ENCODE data around the gene PMFBP1. TPM values are rescaled to one million over a fixed set of nuclear protein-coding genes. Genes with fewer than 3 reads are reported as not detected.

PMFBP1 gene
- total and polyA plus RNA-seq, 10 of the 15 experiments (the other 5 are each of a cell fraction or from before 2014, with no cell fraction given) = 0.40 to 2.3 (median 1.1) TPM

- no peak for ATAC-seq
- no peaks in the 10 kb centered on the region for H3K9me3 ChIP-seq (replicated peaks; ENCODE audit: control insufficient read depth, insufficient read depth, low read length)
- no TSS peak for BruUV-seq (replicated peaks)
- no peak overlapping the region for H3K9ac ChIP-seq (ENCODE audit: control insufficient read depth, insufficient read depth, low read length)
- H2AFZ ChIP-seq (ENCODE audit: control insufficient read depth, low read depth, low read length) = no peak overlapping the region
- peaks cover 17% of the 10 kb centered on the region for H3K4me1 ChIP-seq (ENCODE audit: control insufficient read depth, insufficient read depth, low read length)
- in situ Hi-C loops (cut with MboI) = no loop called here
- POLR2A ChIA-PET = no interaction called here
- SMC1A ChIA-PET (ENCODE audit: uncharacterized antibody, unreplicated experiment) = no interaction called here
- RAD21 ChIA-PET (ENCODE audit: unreplicated experiment) = no interaction called here
- no peaks in the 10 kb centered on the region for H3K79me2 ChIP-seq (ENCODE audit: control insufficient read depth, insufficient read depth, low read length)
- no peak for FAIRE-seq
- H3K27ac ChIP-seq (ENCODE audit: control insufficient read depth, insufficient read depth) = no peak overlapping the region
- H3K36me3 ChIP-seq (ENCODE audit: control insufficient read depth in 2 of 2, insufficient read depth in 2 of 2, low read length in 1 of 2) = no peaks in the 10 kb centered on the region
- H3K4me3 ChIP-seq = no peak overlapping the region
- no peak for DNase-seq (ENCODE audit: low read depth, low spot score)
- 0 out of 4 replicates have a peak, but pooled peaks cover 0 to 1% of the 10 kb centered on the region in 2 experiments for H3K27me3 ChIP-seq (replicated peaks in 1 of 2; ENCODE audit: control insufficient read depth in 2 of 2, insufficient read depth in 2 of 2, low read length in 1 of 2)
- H4K20me1 ChIP-seq (ENCODE audit: control insufficient read depth, insufficient read depth) = no peaks in the 10 kb centered on the region
- no peak overlapping the region for H3K4me2 ChIP-seq (ENCODE audit: control insufficient read depth, insufficient read depth)
- 64% methylated on average over 3 of the region's 3 CpGs for WGBS (ENCODE audit: insufficient coverage, insufficient replicate concordance, low lambda C conversion rate, missing lambda C conversion rate)
- intact Hi-C loops (cut with micrococcal nuclease; ENCODE audit: unreplicated experiment) = no loop called here
- CTCF ChIA-PET = interaction anchor here (1.0 kb wide), 1 partner anchor 14 kb away, joined by 3 read pairs; no protein-coding TSS in a partner anchor
- TF ChIP-seq, protein P1, sequence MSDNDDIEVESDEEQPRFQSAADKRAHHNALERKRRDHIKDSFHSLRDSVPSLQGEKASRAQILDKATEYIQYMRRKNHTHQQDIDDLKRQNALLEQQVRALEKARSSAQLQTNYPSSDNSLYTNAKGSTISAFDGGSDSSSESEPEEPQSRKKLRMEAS (IDR thresholded peaks at IDR 0.05; ENCODE audit: low read depth, low read length) = no peak
- TF ChIP-seq EED (IDR thresholded peaks at IDR 0.05; ENCODE audit: low read depth) = no peak
- no peak for TF ChIP-seq RUNX3 (IDR thresholded peaks at IDR 0.05; ENCODE audit: low read length)
- TF ChIP-seq RELA (IDR thresholded peaks at IDR 0.05; ENCODE audit: borderline replicate concordance, partially characterized antibody) = no peak
- TF ChIP-seq EZH2 (IDR thresholded peaks at IDR 0.05; ENCODE audit: borderline replicate concordance, control insufficient read depth, low read depth, low read length) = no peak
- no peak for TF ChIP-seq POLR2AphosphoS2 (IDR thresholded peaks at IDR 0.05; ENCODE audit: low read depth, low read length)
- TF ChIP-seq NFYA (IDR thresholded peaks at IDR 0.05; ENCODE audit: borderline replicate concordance, low read depth, low read length) = no peak
- TF ChIP-seq ATF2 (IDR thresholded peaks at IDR 0.05; ENCODE audit: low read length) = no peak
- TF ChIP-seq NFYB (IDR thresholded peaks at IDR 0.05; ENCODE audit: insufficient read depth, low read depth, low read length) = no peak
- TF ChIP-seq E4F1 (IDR thresholded peaks at IDR 0.05; ENCODE audit: borderline replicate concordance, partially characterized antibody) = no peak
- no peak for TF ChIP-seq YBX1 (IDR thresholded peaks at IDR 0.05)
- no peak for TF ChIP-seq REST (IDR thresholded peaks at IDR 0.05; ENCODE audit: low read depth, low read length)
- no peak for TF ChIP-seq PBX3 (IDR thresholded peaks at IDR 0.05; ENCODE audit: insufficient replicate concordance, low read depth, low read length)
- no peak for TF ChIP-seq E2F4 (IDR thresholded peaks at IDR 0.05; ENCODE audit: low read depth, low read length)
These were observed 34.3 kb upstream of the PMFBP1 start for GRCh38 chr16:72206299-72206698.
